Measurements from ENCODE around the gene CXCL16.

Gene CXCL16

GRCh38 chr17:4733073-4733531, 6.6 kb downstream of the CXCL16 start:
- peak overlapping the region; percentile 7 for H3K4me3 Mint-ChIP-seq
- no peak overlapping the region for H3K27ac Mint-ChIP-seq (ENCODE audit: low read depth)
- no peaks in the 10 kb centered on the region for H3K9me3 Mint-ChIP-seq
- H3K27me3 Mint-ChIP-seq, result no peaks in the 10 kb centered on the region
- peaks cover 18% of the 10 kb centered on the region for H3K4me1 Mint-ChIP-seq
- H3K36me3 Mint-ChIP-seq (ENCODE audit: insufficient read depth), result peaks cover 12% of the 10 kb centered on the region
- DNase-seq (ENCODE audit: low spot score in 2 of 2), result no peak
- ATAC-seq (replicated peaks; ENCODE audit: extremely low read depth, poor library complexity, severe bottlenecking), result no peak

- DNase-seq (ENCODE audit: low spot score in 2 of 2), result no peak
- ATAC-seq (replicated peaks; ENCODE audit: extremely low read depth, poor library complexity, severe bottlenecking), result no peak
Observed at GRCh38 chr17:4728124-4728523, 11.6 kb downstream of the CXCL16 start.

GRCh38 chr17:4725646-4726310, 13.9 kb downstream of the CXCL16 start:
- Mint-ChIP-seq H3K36me3 (ENCODE audit: insufficient read depth) (peaks cover 15% of the 10 kb centered on the region), H3K4me3 (no peak overlapping the region), H3K4me1 (peaks cover 25% of the 10 kb centered on the region), H3K27ac (ENCODE audit: low read depth) (no peak overlapping the region), H3K9me3 (no peaks in the 10 kb centered on the region), H3K27me3 (no peaks in the 10 kb centered on the region)
- DNase-seq (ENCODE audit: low spot score in 2 of 2), result no peak
- no peak for ATAC-seq (replicated peaks; ENCODE audit: extremely low read depth, poor library complexity, severe bottlenecking)

More at GRCh38 chr17:4728124-4728523, 11.6 kb downstream of the CXCL16 start:
- Mint-ChIP-seq H3K4me1 (peaks cover 20% of the 10 kb centered on the region), H3K9me3 (no peaks in the 10 kb centered on the region), H3K36me3 (ENCODE audit: insufficient read depth) (peaks cover 10% of the 10 kb centered on the region), H3K4me3 (no peak overlapping the region), H3K27ac (ENCODE audit: low read depth) (no peak overlapping the region), H3K27me3 (no peaks in the 10 kb centered on the region)

- no peak overlapping the region for H3K27ac Mint-ChIP-seq (ENCODE audit: low read depth)
- ATAC-seq (replicated peaks; ENCODE audit: extremely low read depth, poor library complexity, severe bottlenecking) (no peak), DNase-seq (ENCODE audit: low spot score in 2 of 2) (no peak)
- peaks cover 21% of the 10 kb centered on the region for H3K4me1 Mint-ChIP-seq
- H3K9me3 Mint-ChIP-seq, result no peaks in the 10 kb centered on the region
- peaks cover 21% of the 10 kb centered on the region for H3K36me3 Mint-ChIP-seq (ENCODE audit: insufficient read depth)
- H3K27me3 Mint-ChIP-seq, result no peaks in the 10 kb centered on the region
- no peak overlapping the region for H3K4me3 Mint-ChIP-seq
Observed at GRCh38 chr17:4724650-4725049, 15.1 kb downstream of the CXCL16 start.

GRCh38 chr17:4722678-4723240, 17.0 kb downstream of the CXCL16 start:
- no peaks in the 10 kb centered on the region for H3K27me3 Mint-ChIP-seq
- peaks cover 39% of the 10 kb centered on the region for H3K36me3 Mint-ChIP-seq (ENCODE audit: insufficient read depth)
- no peak overlapping the region for H3K4me3 Mint-ChIP-seq
- ATAC-seq (replicated peaks; ENCODE audit: extremely low read depth, poor library complexity, severe bottlenecking) (no peak), DNase-seq (ENCODE audit: low spot score in 2 of 2) (no peak)
- peaks cover 26% of the 10 kb centered on the region for H3K4me1 Mint-ChIP-seq
- no peaks in the 10 kb centered on the region for H3K9me3 Mint-ChIP-seq
- no peak overlapping the region for H3K27ac Mint-ChIP-seq (ENCODE audit: low read depth)

GRCh38 chr17:4721203-4722135, 18.3 kb downstream of the CXCL16 start:
- ATAC-seq (replicated peaks; ENCODE audit: extremely low read depth, poor library complexity, severe bottlenecking), result peak; percentile 64
- DNase-seq (ENCODE audit: low spot score in 2 of 2), result peak in 1 of 2 donors; percentile 23
- H3K27me3 Mint-ChIP-seq, result no peaks in the 10 kb centered on the region
- peak overlapping the region; percentile 88 for H3K27ac Mint-ChIP-seq (ENCODE audit: low read depth)
- H3K4me3 Mint-ChIP-seq, result no peak overlapping the region
- H3K4me1 Mint-ChIP-seq, result peaks cover 35% of the 10 kb centered on the region
- peaks cover 47% of the 10 kb centered on the region for H3K36me3 Mint-ChIP-seq (ENCODE audit: insufficient read depth)
- no peaks in the 10 kb centered on the region for H3K9me3 Mint-ChIP-seq

- peaks cover 37% of the 10 kb centered on the region for H3K4me1 Mint-ChIP-seq
- no peak for DNase-seq (ENCODE audit: low spot score in 2 of 2)
- no peak for ATAC-seq (replicated peaks; ENCODE audit: extremely low read depth, poor library complexity, severe bottlenecking)
- H3K9me3 Mint-ChIP-seq, result no peaks in the 10 kb centered on the region
- no peak overlapping the region for H3K4me3 Mint-ChIP-seq
- peaks cover 50% of the 10 kb centered on the region for H3K36me3 Mint-ChIP-seq (ENCODE audit: insufficient read depth)
- H3K27ac Mint-ChIP-seq (ENCODE audit: low read depth), result no peak overlapping the region
- no peaks in the 10 kb centered on the region for H3K27me3 Mint-ChIP-seq
Observed at GRCh38 chr17:4720787-4721186, 18.9 kb downstream of the CXCL16 start.

GRCh38 chr17:4719684-4720221, 20.0 kb downstream of the CXCL16 start:
- Mint-ChIP-seq H3K27me3 (no peaks in the 10 kb centered on the region), H3K36me3 (ENCODE audit: insufficient read depth) (peaks cover 55% of the 10 kb centered on the region)

GRCh38 chr17:4719146-4719545, 20.6 kb downstream of the CXCL16 start:
- DNase-seq (ENCODE audit: low spot score in 2 of 2) (no peak), ATAC-seq (replicated peaks; ENCODE audit: extremely low read depth, poor library complexity, severe bottlenecking) (no peak)
- H3K4me3 Mint-ChIP-seq, result no peak overlapping the region
- H3K36me3 Mint-ChIP-seq (ENCODE audit: insufficient read depth), result peaks cover 54% of the 10 kb centered on the region
- H3K27ac Mint-ChIP-seq (ENCODE audit: low read depth), result no peak overlapping the region
- H3K4me1 Mint-ChIP-seq, result peaks cover 49% of the 10 kb centered on the region
- H3K9me3 Mint-ChIP-seq, result no peaks in the 10 kb centered on the region
- H3K27me3 Mint-ChIP-seq, result no peaks in the 10 kb centered on the region

More at GRCh38 chr17:4719684-4720221, 20.0 kb downstream of the CXCL16 start:
- H3K27ac Mint-ChIP-seq (ENCODE audit: low read depth), result no peak overlapping the region
- H3K4me3 Mint-ChIP-seq, result no peak overlapping the region
- ATAC-seq (replicated peaks; ENCODE audit: extremely low read depth, poor library complexity, severe bottlenecking) (no peak), DNase-seq (ENCODE audit: low spot score in 2 of 2) (no peak)
- H3K4me1 Mint-ChIP-seq, result peaks cover 44% of the 10 kb centered on the region
- no peaks in the 10 kb centered on the region for H3K9me3 Mint-ChIP-seq

GRCh38 chr17:4718276-4718675, 21.5 kb downstream of the CXCL16 start:
- peaks cover 55% of the 10 kb centered on the region for H3K4me1 Mint-ChIP-seq
- no peak for ATAC-seq (replicated peaks; ENCODE audit: extremely low read depth, poor library complexity, severe bottlenecking)
- H3K9me3 Mint-ChIP-seq, result no peaks in the 10 kb centered on the region
- no peaks in the 10 kb centered on the region for H3K27me3 Mint-ChIP-seq
- DNase-seq (ENCODE audit: low spot score in 2 of 2), result no peak
- peak overlapping the region; percentile 25 for H3K27ac Mint-ChIP-seq (ENCODE audit: low read depth)
- peak overlapping the region; percentile 27 for H3K4me3 Mint-ChIP-seq
- H3K36me3 Mint-ChIP-seq (ENCODE audit: insufficient read depth), result peaks cover 54% of the 10 kb centered on the region

GRCh38 chr17:4717791-4718190, 21.9 kb downstream of the CXCL16 start:
- H3K9me3 Mint-ChIP-seq, result no peaks in the 10 kb centered on the region
- H3K36me3 Mint-ChIP-seq (ENCODE audit: insufficient read depth), result peaks cover 54% of the 10 kb centered on the region
- H3K4me1 Mint-ChIP-seq, result peaks cover 55% of the 10 kb centered on the region
- H3K27me3 Mint-ChIP-seq, result no peaks in the 10 kb centered on the region
- DNase-seq (ENCODE audit: low spot score in 2 of 2) (no peak), ATAC-seq (replicated peaks; ENCODE audit: extremely low read depth, poor library complexity, severe bottlenecking) (no peak)
- peak overlapping the region; percentile 27 for H3K4me3 Mint-ChIP-seq
- H3K27ac Mint-ChIP-seq (ENCODE audit: low read depth), result peak overlapping the region; percentile 25

GRCh38 chr17:4716081-4716480, 23.6 kb downstream of the CXCL16 start:
- Mint-ChIP-seq H3K4me3 (peak overlapping the region; percentile 75), H3K36me3 (ENCODE audit: insufficient read depth) (peaks cover 46% of the 10 kb centered on the region)
- no peak for ATAC-seq (replicated peaks; ENCODE audit: extremely low read depth, poor library complexity, severe bottlenecking)

More at GRCh38 chr17:4716081-4716480, 23.6 kb downstream of the CXCL16 start:
- Mint-ChIP-seq H3K9me3 (no peaks in the 10 kb centered on the region), H3K27ac (ENCODE audit: low read depth) (peak overlapping the region; percentile 88), H3K4me1 (peaks cover 59% of the 10 kb centered on the region), H3K27me3 (no peaks in the 10 kb centered on the region)
- no peak for DNase-seq (ENCODE audit: low spot score in 2 of 2)
